ENCODE results near the gene PLPPR3. TPM values are rescaled to one million over a fixed set of nuclear protein-coding genes. Genes with fewer than 3 reads are reported as not detected.

Gene PLPPR3
- total RNA-seq, 1 donor, result 0.36 TPM

DNA sequence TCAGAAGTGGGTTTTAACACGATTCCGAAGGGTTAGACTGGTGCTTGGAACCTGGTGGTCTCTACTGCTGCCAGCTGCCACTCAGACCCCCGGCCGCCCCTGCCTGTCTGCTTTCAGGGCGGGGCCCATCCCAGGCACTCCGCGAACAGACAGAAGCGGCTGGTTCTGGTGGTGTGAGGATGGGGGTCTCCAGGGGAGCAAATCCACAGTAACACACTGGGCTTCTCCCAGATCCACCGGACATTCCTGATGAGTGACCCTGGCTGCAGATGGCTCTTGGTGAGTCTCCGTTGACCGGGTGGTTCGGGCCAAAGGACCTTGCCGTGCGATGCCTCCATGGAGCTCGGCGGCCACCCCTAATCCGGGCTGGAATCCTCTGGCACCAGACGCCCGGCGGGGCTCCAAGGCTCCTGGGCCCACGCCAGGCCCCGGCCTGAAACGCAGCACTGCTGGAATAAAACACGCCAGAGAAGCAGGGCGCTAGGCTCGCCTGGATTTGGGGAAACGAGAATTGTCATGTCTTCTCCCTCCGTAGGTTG, 26.6 kb downstream of the PLPPR3 start:
- peaks cover 23% of the 10 kb centered on the region for H3K79me2 ChIP-seq (ENCODE audit: insufficient read depth, low read length)
- TF ChIP-seq, protein P1, sequence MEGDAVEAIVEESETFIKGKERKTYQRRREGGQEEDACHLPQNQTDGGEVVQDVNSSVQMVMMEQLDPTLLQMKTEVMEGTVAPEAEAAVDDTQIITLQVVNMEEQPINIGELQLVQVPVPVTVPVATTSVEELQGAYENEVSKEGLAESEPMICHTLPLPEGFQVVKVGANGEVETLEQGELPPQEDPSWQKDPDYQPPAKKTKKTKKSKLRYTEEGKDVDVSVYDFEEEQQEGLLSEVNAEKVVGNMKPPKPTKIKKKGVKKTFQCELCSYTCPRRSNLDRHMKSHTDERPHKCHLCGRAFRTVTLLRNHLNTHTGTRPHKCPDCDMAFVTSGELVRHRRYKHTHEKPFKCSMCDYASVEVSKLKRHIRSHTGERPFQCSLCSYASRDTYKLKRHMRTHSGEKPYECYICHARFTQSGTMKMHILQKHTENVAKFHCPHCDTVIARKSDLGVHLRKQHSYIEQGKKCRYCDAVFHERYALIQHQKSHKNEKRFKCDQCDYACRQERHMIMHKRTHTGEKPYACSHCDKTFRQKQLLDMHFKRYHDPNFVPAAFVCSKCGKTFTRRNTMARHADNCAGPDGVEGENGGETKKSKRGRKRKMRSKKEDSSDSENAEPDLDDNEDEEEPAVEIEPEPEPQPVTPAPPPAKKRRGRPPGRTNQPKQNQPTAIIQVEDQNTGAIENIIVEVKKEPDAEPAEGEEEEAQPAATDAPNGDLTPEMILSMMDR (IDR thresholded peaks at IDR 0.05; ENCODE audit: extremely low read depth, low read depth, low read length), result no peak
- peaks cover 9% of the 10 kb centered on the region for H3K36me3 ChIP-seq (ENCODE audit: insufficient read depth, low read length)
- peaks cover 22% of the 10 kb centered on the region for H4K20me1 ChIP-seq (ENCODE audit: insufficient read depth, low read length)
- H3K4me3 ChIP-seq (ENCODE audit: insufficient read depth, low read length), result no peak overlapping the region
- no peaks in the 10 kb centered on the region for H3K9me3 ChIP-seq (ENCODE audit: low read depth, low read length)
- H3K4me1 ChIP-seq (ENCODE audit: insufficient read depth, low read length), result peaks cover 14% of the 10 kb centered on the region
- no peak overlapping the region for H3K4me2 ChIP-seq (ENCODE audit: insufficient read depth, low read length)
- H3K27ac ChIP-seq (ENCODE audit: low read depth, low read length), result no peak overlapping the region
- no peaks in the 10 kb centered on the region for H3K27me3 ChIP-seq (ENCODE audit: insufficient read depth, low read length)
- DNase-seq (ENCODE audit: insufficient read length, low spot score, missing footprints), result peak; percentile 77
- peak overlapping the region; percentile 57 for H2AFZ ChIP-seq (ENCODE audit: low read length)

DNA sequence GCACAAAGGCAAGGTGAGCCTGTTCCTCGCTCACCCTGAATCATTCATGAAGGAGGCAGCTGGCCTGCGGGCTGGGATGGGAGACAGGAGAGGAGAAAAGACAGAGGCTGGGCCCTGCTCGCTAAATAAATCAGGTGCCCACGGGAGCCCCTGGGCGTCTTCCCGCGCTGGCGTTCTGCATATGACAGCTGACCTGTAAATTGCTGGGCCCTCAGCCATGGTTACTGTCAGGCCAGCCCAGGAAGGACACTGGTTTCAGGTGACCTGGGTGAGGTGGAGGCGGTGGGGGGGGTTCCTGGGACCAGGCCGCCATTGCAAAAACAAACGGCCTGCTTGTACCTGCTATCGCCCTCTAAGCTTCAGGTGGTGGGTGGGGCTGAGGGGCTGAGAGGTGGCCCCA, 27.9 kb downstream of the PLPPR3 start:
- H3K4me3 ChIP-seq (ENCODE audit: insufficient read depth, low read length), result no peak overlapping the region
- H2AFZ ChIP-seq (ENCODE audit: low read length), result no peak overlapping the region
- peaks cover 14% of the 10 kb centered on the region for H3K4me1 ChIP-seq (ENCODE audit: insufficient read depth, low read length)
- H3K4me2 ChIP-seq (ENCODE audit: insufficient read depth, low read length), result no peak overlapping the region
- TF ChIP-seq, protein P1 (IDR thresholded peaks at IDR 0.05; ENCODE audit: extremely low read depth, low read depth, low read length), result no peak
- H3K36me3 ChIP-seq (ENCODE audit: insufficient read depth, low read length), result no peaks in the 10 kb centered on the region
- DNase-seq (ENCODE audit: insufficient read length, low spot score, missing footprints), result no peak
- peaks cover 10% of the 10 kb centered on the region for H3K79me2 ChIP-seq (ENCODE audit: insufficient read depth, low read length)
- no peak overlapping the region for H3K27ac ChIP-seq (ENCODE audit: low read depth, low read length)
- H3K27me3 ChIP-seq (ENCODE audit: insufficient read depth, low read length), result no peaks in the 10 kb centered on the region
- no peaks in the 10 kb centered on the region for H3K9me3 ChIP-seq (ENCODE audit: low read depth, low read length)
- peaks cover 8% of the 10 kb centered on the region for H4K20me1 ChIP-seq (ENCODE audit: insufficient read depth, low read length)

DNA sequence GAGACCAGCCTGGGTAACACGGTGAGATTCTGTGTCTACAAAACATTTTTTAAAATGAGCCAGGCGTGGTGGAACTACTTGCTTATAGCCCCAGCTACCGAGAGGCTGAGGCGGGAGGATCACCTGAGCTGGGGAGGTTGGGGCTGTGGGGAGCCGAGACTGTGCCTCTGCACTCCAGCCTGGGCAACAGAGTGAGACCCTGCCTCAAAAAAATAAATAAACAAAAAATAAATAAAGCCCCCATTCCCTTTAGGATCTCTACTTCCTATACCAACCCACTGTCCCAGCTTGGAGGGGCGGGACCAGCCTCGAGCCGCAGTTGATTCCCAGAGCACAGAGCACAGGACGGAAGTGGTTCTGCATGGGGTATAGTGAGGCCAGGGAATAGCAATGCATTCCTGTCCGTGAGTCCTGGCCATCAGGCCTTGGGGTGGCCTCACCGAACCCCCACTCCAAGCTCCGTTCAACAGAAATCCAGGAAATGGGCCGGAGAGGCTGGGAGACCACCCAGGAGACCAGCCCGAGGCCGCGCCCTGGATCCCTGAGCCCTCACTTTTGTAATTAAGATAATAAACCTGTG, 29.4 kb downstream of the PLPPR3 start:
- Histone ChIP-seq H3K79me2 (ENCODE audit: insufficient read depth, low read length) (no peaks in the 10 kb centered on the region), H3K27me3 (ENCODE audit: insufficient read depth, low read length) (no peaks in the 10 kb centered on the region), H2AFZ (ENCODE audit: low read length) (no peak overlapping the region), H3K9me3 (ENCODE audit: low read depth, low read length) (no peaks in the 10 kb centered on the region), H3K36me3 (ENCODE audit: insufficient read depth, low read length) (no peaks in the 10 kb centered on the region), H3K27ac (ENCODE audit: low read depth, low read length) (no peak overlapping the region), H3K4me2 (ENCODE audit: insufficient read depth, low read length) (no peak overlapping the region), H4K20me1 (ENCODE audit: insufficient read depth, low read length) (no peaks in the 10 kb centered on the region), H3K4me1 (ENCODE audit: insufficient read depth, low read length) (peaks cover 14% of the 10 kb centered on the region), H3K4me3 (ENCODE audit: insufficient read depth, low read length) (no peak overlapping the region)
- TF ChIP-seq, protein P1 (IDR thresholded peaks at IDR 0.05; ENCODE audit: extremely low read depth, low read depth, low read length), result no peak
- peak; percentile 79 for DNase-seq (ENCODE audit: insufficient read length, low spot score, missing footprints)

DNA sequence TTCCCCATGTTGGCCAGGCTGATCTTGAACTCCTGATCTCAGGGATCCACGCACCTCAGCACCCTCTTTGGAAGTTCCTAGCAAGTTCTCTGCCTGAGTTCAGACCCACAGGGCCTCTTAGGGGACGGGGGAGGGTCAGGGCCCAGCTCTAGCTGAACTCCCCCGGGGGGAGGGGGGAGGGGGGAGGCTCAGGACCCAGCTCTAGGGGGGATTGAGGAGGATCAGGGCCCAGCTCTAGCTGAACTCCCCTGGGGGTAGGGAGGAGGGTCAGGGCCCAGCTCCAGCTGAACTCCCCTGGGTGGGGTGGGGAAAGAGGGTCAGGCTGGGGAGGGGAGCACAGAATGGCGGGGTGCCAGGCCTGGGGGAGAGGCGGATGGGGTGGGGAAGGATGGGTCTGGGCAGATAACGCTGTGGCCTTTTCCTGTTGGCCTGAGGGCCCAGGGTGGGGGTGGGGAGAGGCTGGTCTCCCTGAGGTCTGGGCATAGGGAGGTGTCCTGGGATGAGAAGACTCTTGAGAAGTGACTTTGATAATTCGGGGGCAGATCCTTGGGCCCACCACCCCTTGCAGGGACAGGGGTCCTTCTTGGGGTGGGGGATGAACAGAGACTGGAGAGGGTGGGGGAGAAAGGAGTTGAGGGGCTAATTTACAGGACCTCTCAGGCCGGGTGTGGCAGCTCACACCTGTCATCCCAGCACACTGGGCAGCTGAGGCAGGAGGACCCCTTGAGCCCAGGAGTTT, 30.0 kb downstream of the PLPPR3 start:
- peak; percentile 47 for DNase-seq (ENCODE audit: insufficient read length, low spot score, missing footprints)
- H3K27ac ChIP-seq (ENCODE audit: low read depth, low read length), result no peak overlapping the region
- peaks cover 14% of the 10 kb centered on the region for H3K4me1 ChIP-seq (ENCODE audit: insufficient read depth, low read length)
- TF ChIP-seq, protein P1 (IDR thresholded peaks at IDR 0.05; ENCODE audit: extremely low read depth, low read depth, low read length), result no peak
- H3K27me3 ChIP-seq (ENCODE audit: insufficient read depth, low read length), result no peaks in the 10 kb centered on the region
- H3K79me2 ChIP-seq (ENCODE audit: insufficient read depth, low read length), result no peaks in the 10 kb centered on the region
- H3K36me3 ChIP-seq (ENCODE audit: insufficient read depth, low read length), result no peaks in the 10 kb centered on the region
- H4K20me1 ChIP-seq (ENCODE audit: insufficient read depth, low read length), result no peaks in the 10 kb centered on the region
- no peaks in the 10 kb centered on the region for H3K9me3 ChIP-seq (ENCODE audit: low read depth, low read length)
- no peak overlapping the region for H3K4me3 ChIP-seq (ENCODE audit: insufficient read depth, low read length)
- no peak overlapping the region for H3K4me2 ChIP-seq (ENCODE audit: insufficient read depth, low read length)
- no peak overlapping the region for H2AFZ ChIP-seq (ENCODE audit: low read length)
